Ramos (cell line): ENCODE measurements around the gene TGFBR1.

Experiments used
- in situ Hi-C: fragments of 300-500 bp; cut with MboI; formaldehyde crosslinking; loops from one replicate; pipeline ENCODE4 v1.14.3; 2022; ENCODE audit warnings: low sequenced_read_pairs; ENCODE audit not compliant: unreplicated experiment

Gene TGFBR1

GRCh38 chr9:99104459-99105151 is at the start of gene TGFBR1:
TGFBR1 (plus strand) TSS chr9:99105113; CDS start chr9:99105206, 93 bp downstream.
- in situ Hi-C loops, result no loop called here

GRCh38 chr9:99055384-99055783 is 49.5 kb upstream of the TGFBR1 start:
- in situ Hi-C loops, result no loop called here

- in situ Hi-C loops, result no loop called here
Observed at GRCh38 chr9:99056186-99056585, 48.7 kb upstream of the TGFBR1 start.

- in situ Hi-C loops, result no loop called here
Observed at GRCh38 chr9:99056886-99057664, 47.8 kb upstream of the TGFBR1 start.

- in situ Hi-C loops, result no loop called here
Observed at GRCh38 chr9:99057665-99058625, 47.0 kb upstream of the TGFBR1 start.

GRCh38 chr9:99058964-99059921 is 45.7 kb upstream of the TGFBR1 start:
- in situ Hi-C loops, result no loop called here

- in situ Hi-C loops, result no loop called here
Observed at GRCh38 chr9:99060621-99061020, 44.3 kb upstream of the TGFBR1 start.

GRCh38 chr9:99062549-99062948 is 42.4 kb upstream of the TGFBR1 start:
- in situ Hi-C loops, result no loop called here

- in situ Hi-C loops, result no loop called here
Observed at GRCh38 chr9:99063522-99063921, 41.4 kb upstream of the TGFBR1 start.

GRCh38 chr9:99066571-99066970 is 38.3 kb upstream of the TGFBR1 start:
- in situ Hi-C loops, result no loop called here

GRCh38 chr9:99069075-99069474 is 35.8 kb upstream of the TGFBR1 start:
- in situ Hi-C loops, result no loop called here

GRCh38 chr9:99069546-99069945 is 35.4 kb upstream of the TGFBR1 start:
- in situ Hi-C loops, result no loop called here

- in situ Hi-C loops, result no loop called here
Observed at GRCh38 chr9:99070681-99071080, 34.2 kb upstream of the TGFBR1 start.

GRCh38 chr9:99071313-99072039 is 33.4 kb upstream of the TGFBR1 start:
- in situ Hi-C loops, result no loop called here

- in situ Hi-C loops, result no loop called here
Observed at GRCh38 chr9:99072040-99072394, 32.9 kb upstream of the TGFBR1 start.

GRCh38 chr9:99073347-99073746 is 31.6 kb upstream of the TGFBR1 start:
- in situ Hi-C loops, result no loop called here

- in situ Hi-C loops, result no loop called here
Observed at GRCh38 chr9:99073985-99074901, 30.7 kb upstream of the TGFBR1 start.

GRCh38 chr9:99074902-99075245 is 30.0 kb upstream of the TGFBR1 start:
- in situ Hi-C loops, result no loop called here
